Osteoblast (primary cell): Measurements from ENCODE around the gene MESD. TPM values are rescaled to one million over a fixed set of nuclear protein-coding genes. Genes with fewer than 3 reads are reported as not detected.
"Not testable (repeated sequence)": the region's sequence is repeated elsewhere in the genome, so short reads cannot be mapped to it uniquely, and the experiment has no call there.

ENCODE experiments used
- DNase-seq: peaks from one replicate; pipeline ENCODE4 v3.0.0; 2011; ENCODE audit warnings: low spot score, mixed read lengths; ENCODE audit not compliant: insufficient read length; ENCODE audit errors: missing footprints
- H2AFZ ChIP-seq: 2 replicates; pipeline ENCODE4 v1.6.0; 2011; ENCODE audit warnings: mild to moderate bottlenecking, low read length
- H3K27ac ChIP-seq: 2 replicates; pipeline ENCODE4 v1.5.1; 2011; ENCODE audit warnings: mild to moderate bottlenecking, low read depth, low read length, moderate library complexity
- H3K27me3 ChIP-seq: 2 replicates; pipeline ENCODE4 v1.6.0; 2012; ENCODE audit warnings: mild to moderate bottlenecking, control low read depth, inconsistent platforms, low read length, moderate library complexity; ENCODE audit not compliant: insufficient read depth
- H3K36me3 ChIP-seq: 2 replicates; pipeline ENCODE4 v1.5.1; 2011; ENCODE audit warnings: mild to moderate bottlenecking, low read length, control low read depth, moderate library complexity; ENCODE audit not compliant: insufficient read depth
- H3K4me1 ChIP-seq: 2 replicates; pipeline ENCODE4 v1.5.1; 2011; ENCODE audit warnings: mild to moderate bottlenecking, low read length, control low read depth, moderate library complexity; ENCODE audit not compliant: insufficient read depth
- H3K4me2 ChIP-seq: 2 replicates; pipeline ENCODE4 v1.6.0; 2011; ENCODE audit warnings: mild to moderate bottlenecking, low read length; ENCODE audit not compliant: insufficient read depth
- H3K4me3 ChIP-seq: fragments of 200-600 bp; sonication (generic); 3 replicates; pipeline ENCODE4 v1.5.1; 2012; ENCODE audit warnings: mild to moderate bottlenecking, low read length, inconsistent platforms; ENCODE audit not compliant: insufficient read depth
- H3K79me2 ChIP-seq: 2 replicates; pipeline ENCODE4 v1.6.0; 2012; ENCODE audit warnings: mild to moderate bottlenecking, low read length, control low read depth, inconsistent platforms; ENCODE audit not compliant: insufficient read depth
- H3K9me3 ChIP-seq: 2 replicates; pipeline ENCODE4 v1.5.1; 2011; ENCODE audit warnings: low read depth, low read length, control low read depth
- H4K20me1 ChIP-seq: 2 replicates; pipeline ENCODE4 v1.6.0; 2012; ENCODE audit warnings: mild to moderate bottlenecking, low read length, control low read depth; ENCODE audit not compliant: insufficient read depth
- total RNA-seq: library from RNA; depleted of rRNA; stranded (reverse); fragments of >200 nt; gene quantifications from 2 replicates; pipeline ENCODE4 v1.2.3, GENCODE V29; 2012
- TF ChIP-seq, protein P1 (sequence below): IDR thresholded peaks from 2 replicates; pipeline ENCODE4 v1.5.1; 2011; ENCODE audit warnings: mild to moderate bottlenecking, low read depth, low read length, moderate library complexity; ENCODE audit errors: extremely low read depth

The MESD gene
- total RNA-seq, 1 donor, result 16.6 TPM

DNA sequence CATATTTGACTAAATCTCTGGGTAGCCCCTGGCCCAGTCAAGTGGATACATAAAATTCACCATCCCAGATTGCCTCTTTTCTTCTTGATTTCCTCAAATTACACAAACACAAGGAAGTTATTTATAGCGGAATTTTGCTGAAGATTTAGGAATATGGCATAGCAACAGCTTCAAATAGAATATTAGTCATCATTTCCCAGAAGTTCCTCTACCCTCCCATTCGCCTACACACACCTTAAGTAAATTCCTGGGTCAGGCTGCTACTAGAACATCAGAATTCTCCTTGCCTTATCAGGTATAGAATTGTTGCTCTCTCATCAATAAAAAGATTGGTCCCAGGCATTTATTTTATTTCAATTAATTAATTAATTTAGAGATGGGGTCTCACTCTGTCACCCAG, 31.6 kb downstream of the MESD start:
- peaks cover 13% of the 10 kb centered on the region for H3K4me1 ChIP-seq
- peaks cover 3% of the 10 kb centered on the region for H4K20me1 ChIP-seq
- no peak overlapping the region for H3K4me2 ChIP-seq
- TF ChIP-seq, protein P1, sequence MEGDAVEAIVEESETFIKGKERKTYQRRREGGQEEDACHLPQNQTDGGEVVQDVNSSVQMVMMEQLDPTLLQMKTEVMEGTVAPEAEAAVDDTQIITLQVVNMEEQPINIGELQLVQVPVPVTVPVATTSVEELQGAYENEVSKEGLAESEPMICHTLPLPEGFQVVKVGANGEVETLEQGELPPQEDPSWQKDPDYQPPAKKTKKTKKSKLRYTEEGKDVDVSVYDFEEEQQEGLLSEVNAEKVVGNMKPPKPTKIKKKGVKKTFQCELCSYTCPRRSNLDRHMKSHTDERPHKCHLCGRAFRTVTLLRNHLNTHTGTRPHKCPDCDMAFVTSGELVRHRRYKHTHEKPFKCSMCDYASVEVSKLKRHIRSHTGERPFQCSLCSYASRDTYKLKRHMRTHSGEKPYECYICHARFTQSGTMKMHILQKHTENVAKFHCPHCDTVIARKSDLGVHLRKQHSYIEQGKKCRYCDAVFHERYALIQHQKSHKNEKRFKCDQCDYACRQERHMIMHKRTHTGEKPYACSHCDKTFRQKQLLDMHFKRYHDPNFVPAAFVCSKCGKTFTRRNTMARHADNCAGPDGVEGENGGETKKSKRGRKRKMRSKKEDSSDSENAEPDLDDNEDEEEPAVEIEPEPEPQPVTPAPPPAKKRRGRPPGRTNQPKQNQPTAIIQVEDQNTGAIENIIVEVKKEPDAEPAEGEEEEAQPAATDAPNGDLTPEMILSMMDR, result no peak
- no peak for DNase-seq
- no peak overlapping the region for H3K4me3 ChIP-seq
- H3K27me3 ChIP-seq, result no peaks in the 10 kb centered on the region
- no peaks in the 10 kb centered on the region for H3K79me2 ChIP-seq
- H3K27ac ChIP-seq, result no peak overlapping the region
- no peaks in the 10 kb centered on the region for H3K9me3 ChIP-seq
- no peak overlapping the region for H2AFZ ChIP-seq
- no peaks in the 10 kb centered on the region for H3K36me3 ChIP-seq

DNA sequence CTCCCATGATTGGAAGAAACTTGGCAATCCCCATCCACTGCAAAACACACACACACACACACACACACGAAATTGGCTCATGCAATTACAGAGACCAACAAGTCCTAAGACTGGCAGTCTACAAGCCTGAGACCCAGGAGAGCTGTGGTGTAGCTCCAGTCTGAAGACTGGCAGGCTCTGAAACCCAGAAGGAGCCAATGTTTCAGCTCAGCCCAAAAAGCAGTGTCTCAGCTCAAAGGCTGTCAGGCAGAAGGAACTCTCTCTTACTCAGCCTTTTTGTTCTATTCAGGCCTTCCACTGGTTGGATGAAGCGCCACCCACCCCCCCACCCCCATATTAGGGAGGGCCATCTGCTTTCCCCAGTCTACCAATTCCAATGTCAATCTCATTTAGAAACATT, 32.1 kb downstream of the MESD start:
- DNase-seq, result no peak
- H2AFZ ChIP-seq, result no peak overlapping the region
- H3K79me2 ChIP-seq, result no peaks in the 10 kb centered on the region
- peaks cover 6% of the 10 kb centered on the region for H4K20me1 ChIP-seq
- no peaks in the 10 kb centered on the region for H3K36me3 ChIP-seq
- peaks cover 13% of the 10 kb centered on the region for H3K4me1 ChIP-seq
- H3K9me3 ChIP-seq, result no peaks in the 10 kb centered on the region
- no peak overlapping the region for H3K4me3 ChIP-seq
- TF ChIP-seq, protein P1, result no peak
- no peaks in the 10 kb centered on the region for H3K27me3 ChIP-seq
- H3K27ac ChIP-seq, result peak overlapping the region; percentile 40
- H3K4me2 ChIP-seq, result no peak overlapping the region

DNA sequence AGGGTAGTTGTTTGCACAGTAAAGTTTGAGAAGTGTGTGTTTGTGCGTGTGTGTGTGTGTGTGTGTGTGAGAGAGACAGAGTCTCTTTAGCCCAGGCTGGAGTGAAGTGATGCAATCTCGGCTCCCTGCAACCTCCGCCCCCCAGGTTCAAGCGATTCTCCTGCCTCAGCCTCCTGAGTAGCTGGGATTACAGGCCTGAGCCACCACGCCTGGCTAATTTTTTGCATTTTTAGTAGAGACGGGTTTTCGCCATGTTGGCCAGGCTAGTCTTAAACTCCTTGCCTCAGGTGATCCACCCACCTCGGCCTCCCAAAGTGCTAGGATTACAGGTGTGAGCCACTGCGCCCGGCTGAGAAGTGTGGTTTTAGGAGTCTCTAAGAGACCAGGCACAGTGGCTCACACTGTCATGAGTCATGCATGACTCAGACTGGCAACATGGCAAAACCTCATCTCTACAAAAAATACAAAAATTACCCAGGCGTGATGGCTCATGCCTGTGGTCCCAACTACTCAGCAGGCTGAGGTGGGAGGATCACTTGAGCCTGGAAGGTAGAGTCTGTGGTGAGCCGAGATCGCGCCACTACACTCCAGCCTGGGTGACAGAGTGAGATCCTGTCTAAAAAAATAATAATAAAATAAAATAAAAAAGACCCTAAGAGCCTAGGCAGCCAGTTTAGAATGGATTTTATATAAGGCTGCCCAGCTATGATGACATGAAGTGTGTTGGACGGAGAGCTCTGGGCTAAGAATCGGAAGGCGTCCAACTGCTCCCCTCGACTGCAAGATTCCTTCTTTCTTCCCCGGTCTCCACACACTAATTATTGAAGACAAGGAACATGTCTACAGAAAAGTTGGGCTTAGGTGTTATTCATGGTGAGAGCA, 33.8 kb downstream of the MESD start:
- not testable (repeated sequence) for H3K27me3 ChIP-seq, DNase-seq, H2AFZ ChIP-seq, H3K4me3 ChIP-seq, H3K79me2 ChIP-seq, H3K9me3 ChIP-seq
- H3K4me1 ChIP-seq, result peaks cover 13% of the 10 kb centered on the region
- peak overlapping the region; percentile 10 for H3K4me2 ChIP-seq
- H3K27ac ChIP-seq, result peak overlapping the region; percentile 42
- H3K36me3 ChIP-seq, result peaks cover 11% of the 10 kb centered on the region
- peaks cover 17% of the 10 kb centered on the region for H4K20me1 ChIP-seq

DNA sequence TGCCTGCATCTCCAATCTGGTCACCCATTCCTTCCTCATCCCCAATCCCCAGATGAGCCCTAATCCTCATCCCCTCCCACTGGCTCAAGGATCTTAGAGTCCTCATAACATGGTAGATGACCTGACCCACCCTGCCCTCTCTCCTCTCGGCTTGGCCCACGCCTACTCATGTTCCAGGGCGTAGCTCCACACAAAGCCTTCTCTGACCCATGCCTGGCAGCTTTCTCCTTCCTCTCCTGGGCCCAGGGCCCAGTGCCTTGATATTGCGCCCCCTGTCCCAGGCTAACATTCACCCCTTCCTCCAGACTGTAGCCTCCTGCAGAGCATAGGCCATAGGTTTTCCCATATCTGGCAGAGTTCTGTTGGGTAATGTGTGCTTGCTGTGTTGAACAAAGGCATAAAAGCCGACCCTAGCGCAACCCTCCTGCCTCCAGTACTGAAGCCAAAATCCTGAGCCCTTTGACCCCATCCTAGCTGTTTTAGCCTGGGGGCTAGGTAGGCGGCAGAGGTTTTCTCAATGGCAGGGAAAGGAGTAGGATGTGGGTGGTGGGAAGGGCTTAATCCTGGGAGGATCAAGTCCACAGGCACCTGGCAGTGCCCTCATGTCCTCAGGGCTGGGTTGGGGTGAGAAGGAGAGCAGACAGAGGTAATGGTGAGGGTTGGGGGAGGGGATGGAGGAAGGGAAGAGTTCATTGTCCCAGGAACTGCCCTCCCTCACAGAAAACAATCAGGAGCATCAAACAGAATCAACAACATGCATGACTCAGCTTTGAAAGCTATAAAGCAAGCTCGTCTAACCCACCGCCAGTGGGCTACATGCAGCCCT, 35.5 kb downstream of the MESD start:
- peaks cover 27% of the 10 kb centered on the region for H3K36me3 ChIP-seq
- TF ChIP-seq, protein P1, result no peak
- peaks cover 26% of the 10 kb centered on the region for H4K20me1 ChIP-seq
- H3K27ac ChIP-seq, result no peak overlapping the region
- peak; percentile 29 for DNase-seq
- H3K4me3 ChIP-seq, result no peak overlapping the region
- H3K4me2 ChIP-seq, result no peak overlapping the region
- no peaks in the 10 kb centered on the region for H3K27me3 ChIP-seq
- no peaks in the 10 kb centered on the region for H3K9me3 ChIP-seq
- H3K79me2 ChIP-seq, result no peaks in the 10 kb centered on the region
- H2AFZ ChIP-seq, result no peak overlapping the region
- peaks cover 13% of the 10 kb centered on the region for H3K4me1 ChIP-seq
